ENCODE data around the gene FBXO9.
"Not testable (repeated sequence)": the region's sequence is repeated elsewhere in the genome, so short reads cannot be mapped to it uniquely, and the experiment has no call there.

FBXO9 gene

DNA sequence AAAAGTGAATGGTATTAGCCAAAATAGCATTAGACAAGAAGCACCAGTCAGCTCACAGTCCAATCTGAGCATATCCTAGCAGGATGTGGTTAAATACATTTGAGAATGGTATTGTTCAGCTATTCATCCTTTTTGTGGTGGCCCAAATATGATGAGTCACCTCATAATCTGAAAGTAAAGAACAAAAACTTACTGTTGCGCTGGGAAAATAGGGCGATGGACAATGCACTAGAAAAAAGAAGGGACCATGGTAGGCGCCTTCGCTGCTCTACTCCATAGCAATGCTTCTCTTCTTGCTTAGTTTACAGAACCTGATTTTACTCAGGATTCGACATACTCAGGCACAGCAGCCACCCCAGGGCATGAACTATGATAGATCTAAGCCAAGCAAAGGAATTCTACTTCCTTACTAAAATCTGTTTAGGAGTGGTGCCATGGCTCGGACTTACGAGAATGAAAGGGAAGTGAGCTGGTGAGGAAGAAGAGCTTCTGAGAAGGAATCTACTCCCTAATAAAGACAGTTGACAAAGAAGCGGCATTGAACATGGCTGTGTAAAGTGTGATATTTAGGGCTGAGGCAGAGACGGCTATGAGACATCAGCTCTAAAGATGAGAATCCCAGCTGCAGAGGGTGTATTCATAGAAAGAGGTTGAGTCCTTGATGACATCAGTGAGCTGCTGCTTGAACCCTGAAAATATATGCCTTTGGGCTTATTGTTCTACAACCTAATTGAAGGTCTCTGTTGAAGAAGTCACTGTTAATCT is 16.6 kb upstream of the FBXO9 start:
- no peak overlapping the region for H3K4me3 Mint-ChIP-seq
- DNase-seq = no peak

DNA sequence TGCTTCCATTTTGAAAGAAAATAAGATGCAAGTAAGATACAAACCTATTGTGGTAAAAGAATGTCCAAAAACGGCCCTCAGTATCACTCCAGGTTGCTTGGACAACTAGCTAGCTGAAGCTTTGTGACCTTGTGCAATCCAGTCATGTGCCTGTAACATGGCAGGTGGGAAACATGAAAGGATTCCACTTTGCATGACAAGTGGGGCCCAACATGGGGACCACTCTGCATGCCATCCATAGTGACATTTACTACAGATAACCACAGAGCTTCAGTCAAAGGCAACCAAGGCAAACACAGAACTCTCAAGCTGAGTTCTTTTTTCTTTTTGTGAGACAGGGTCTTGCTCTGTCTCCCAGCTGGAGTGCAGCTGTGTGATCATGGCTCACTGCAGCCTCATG is 15.8 kb upstream of the FBXO9 start:
- DNase-seq = no peak
- no peaks in the 10 kb centered on the region for H3K27me3 Mint-ChIP-seq (ENCODE audit: low read depth, poor library complexity)
- H3K4me3 Mint-ChIP-seq = no peak overlapping the region
- peaks cover 9% of the 10 kb centered on the region for H3K9me3 Mint-ChIP-seq
- H3K27ac Mint-ChIP-seq = no peak overlapping the region
- TF ChIP-seq, protein P1, sequence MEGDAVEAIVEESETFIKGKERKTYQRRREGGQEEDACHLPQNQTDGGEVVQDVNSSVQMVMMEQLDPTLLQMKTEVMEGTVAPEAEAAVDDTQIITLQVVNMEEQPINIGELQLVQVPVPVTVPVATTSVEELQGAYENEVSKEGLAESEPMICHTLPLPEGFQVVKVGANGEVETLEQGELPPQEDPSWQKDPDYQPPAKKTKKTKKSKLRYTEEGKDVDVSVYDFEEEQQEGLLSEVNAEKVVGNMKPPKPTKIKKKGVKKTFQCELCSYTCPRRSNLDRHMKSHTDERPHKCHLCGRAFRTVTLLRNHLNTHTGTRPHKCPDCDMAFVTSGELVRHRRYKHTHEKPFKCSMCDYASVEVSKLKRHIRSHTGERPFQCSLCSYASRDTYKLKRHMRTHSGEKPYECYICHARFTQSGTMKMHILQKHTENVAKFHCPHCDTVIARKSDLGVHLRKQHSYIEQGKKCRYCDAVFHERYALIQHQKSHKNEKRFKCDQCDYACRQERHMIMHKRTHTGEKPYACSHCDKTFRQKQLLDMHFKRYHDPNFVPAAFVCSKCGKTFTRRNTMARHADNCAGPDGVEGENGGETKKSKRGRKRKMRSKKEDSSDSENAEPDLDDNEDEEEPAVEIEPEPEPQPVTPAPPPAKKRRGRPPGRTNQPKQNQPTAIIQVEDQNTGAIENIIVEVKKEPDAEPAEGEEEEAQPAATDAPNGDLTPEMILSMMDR (IDR thresholded peaks at IDR 0.05) = no peak
- peaks cover 47% of the 10 kb centered on the region for H3K36me3 Mint-ChIP-seq (ENCODE audit: low read depth)
- peaks cover 14% of the 10 kb centered on the region for H3K4me1 Mint-ChIP-seq

More for the DNA sequence above, 16.6 kb upstream of the FBXO9 start:
- Mint-ChIP-seq H3K36me3 (ENCODE audit: low read depth) (peaks cover 39% of the 10 kb centered on the region), H3K27me3 (ENCODE audit: low read depth, poor library complexity) (no peaks in the 10 kb centered on the region), H3K27ac (no peak overlapping the region), H3K4me1 (peaks cover 17% of the 10 kb centered on the region), H3K9me3 (peaks cover 9% of the 10 kb centered on the region)
- TF ChIP-seq, protein P1 (IDR thresholded peaks at IDR 0.05) = no peak

DNA sequence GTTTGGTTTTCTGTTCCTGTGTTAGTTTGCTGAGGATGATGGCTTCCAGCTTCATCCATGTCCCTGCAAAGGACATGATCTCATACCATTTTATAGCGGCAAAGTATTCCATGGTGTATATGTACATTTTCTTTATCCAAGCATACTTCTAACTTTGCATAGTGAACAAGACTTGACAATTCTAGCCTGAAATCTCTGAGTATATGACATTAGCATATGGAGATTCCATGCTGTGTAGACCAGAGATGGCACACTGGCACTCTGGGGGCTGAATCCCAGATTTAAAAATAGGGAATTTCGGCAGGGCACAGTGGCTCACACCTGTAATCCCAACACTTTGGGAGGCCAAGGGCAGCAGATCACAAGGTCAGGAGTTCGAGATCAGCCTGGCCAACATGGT is 13.1 kb upstream of the FBXO9 start:
- H3K9me3 Mint-ChIP-seq; H3K4me3 Mint-ChIP-seq; DNase-seq; H3K27me3 Mint-ChIP-seq (ENCODE audit: low read depth, poor library complexity); H3K27ac Mint-ChIP-seq: not testable (repeated sequence)
- peaks cover 15% of the 10 kb centered on the region for H3K4me1 Mint-ChIP-seq
- peaks cover 52% of the 10 kb centered on the region for H3K36me3 Mint-ChIP-seq (ENCODE audit: low read depth)

- peaks cover 42% of the 10 kb centered on the region for H3K36me3 Mint-ChIP-seq (ENCODE audit: low read depth)
- H3K4me1 Mint-ChIP-seq = peaks cover 28% of the 10 kb centered on the region
- no peaks in the 10 kb centered on the region for H3K27me3 Mint-ChIP-seq (ENCODE audit: low read depth, poor library complexity)
- TF ChIP-seq, protein P1 (IDR thresholded peaks at IDR 0.05) = no peak
- no peak overlapping the region for H3K4me3 Mint-ChIP-seq
- peaks cover 9% of the 10 kb centered on the region for H3K9me3 Mint-ChIP-seq
- H3K27ac Mint-ChIP-seq = peak overlapping the region; percentile 97
- no peak for DNase-seq
These were observed 10.7 kb upstream of the FBXO9 start for GRCh38 chr6:53054532-53054931.

- TF ChIP-seq, protein P1 (IDR thresholded peaks at IDR 0.05) = no peak
- no peak for DNase-seq
- Mint-ChIP-seq H3K4me3 (no peak overlapping the region), H3K4me1 (peaks cover 41% of the 10 kb centered on the region), H3K9me3 (peaks cover 9% of the 10 kb centered on the region), H3K27me3 (ENCODE audit: low read depth, poor library complexity) (no peaks in the 10 kb centered on the region), H3K27ac (peak overlapping the region; percentile 13), H3K36me3 (ENCODE audit: low read depth) (peaks cover 38% of the 10 kb centered on the region)
These were observed 9.3 kb upstream of the FBXO9 start for GRCh38 chr6:53055873-53056272.

GRCh38 chr6:53056273-53056672 is 8.9 kb upstream of the FBXO9 start:
- no peaks in the 10 kb centered on the region for H3K27me3 Mint-ChIP-seq (ENCODE audit: low read depth, poor library complexity)
- peaks cover 34% of the 10 kb centered on the region for H3K36me3 Mint-ChIP-seq (ENCODE audit: low read depth)
- H3K4me3 Mint-ChIP-seq = no peak overlapping the region
- H3K4me1 Mint-ChIP-seq = peaks cover 42% of the 10 kb centered on the region
- H3K27ac Mint-ChIP-seq = peak overlapping the region; percentile 13
- TF ChIP-seq, protein P1 (IDR thresholded peaks at IDR 0.05) = no peak
- H3K9me3 Mint-ChIP-seq = peaks cover 8% of the 10 kb centered on the region
- DNase-seq = no peak
